ENCODE data around the gene ESAM. TPM values are rescaled to one million over a fixed set of nuclear protein-coding genes. Genes with fewer than 3 reads are reported as not detected.

Gene ESAM
- total and polyA plus RNA-seq, 10 of the 15 experiments (the other 5 are each of a cell fraction or from before 2014, with no cell fraction given): 2.7 to 43.6 (median 19.5) TPM

GRCh38 chr11:124807660-124808270 is 45.7 kb upstream of the ESAM start:
- intact Hi-C loops (cut with micrococcal nuclease; ENCODE audit: unreplicated experiment): no loop called here
- in situ Hi-C loops (cut with MboI): no loop called here
- H3K9ac ChIP-seq (ENCODE audit: control insufficient read depth, insufficient read depth, low read length): no peak overlapping the region
- H3K9me3 ChIP-seq (replicated peaks; ENCODE audit: control insufficient read depth, insufficient read depth, low read length): no peaks in the 10 kb centered on the region
- 48% methylated on average over 6 of the region's 6 CpGs for WGBS (ENCODE audit: insufficient coverage, insufficient replicate concordance, low lambda C conversion rate, missing lambda C conversion rate)
- BruUV-seq (replicated peaks): no TSS peak
- SMC1A ChIA-PET (ENCODE audit: uncharacterized antibody, unreplicated experiment): no interaction called here
- peaks cover 0 to 1% of the 10 kb centered on the region in 2 experiments; a peak in 2 of 4 replicates for H3K27me3 ChIP-seq (replicated peaks in 1 of 2; ENCODE audit: control insufficient read depth in 2 of 2, insufficient read depth in 2 of 2, low read length in 1 of 2)
- DNase-seq (ENCODE audit: low read depth, low spot score): no peak
- no peak overlapping the region for H3K4me3 ChIP-seq
- no peak overlapping the region for H3K4me2 ChIP-seq (ENCODE audit: control insufficient read depth, insufficient read depth)
- H3K4me1 ChIP-seq (ENCODE audit: control insufficient read depth, insufficient read depth, low read length): no peaks in the 10 kb centered on the region
- CTCF ChIA-PET: interaction anchor here (1.4 to 1.5 kb wide), 2 partner anchors 29 to 59 kb away, joined by 3 to 5 read pairs; no protein-coding TSS in a partner anchor
- TF ChIP-seq ZNF274 (IDR thresholded peaks at IDR 0.05; ENCODE audit: insufficient read depth, insufficient read length) (no peak), TAF1 (IDR thresholded peaks at IDR 0.05; ENCODE audit: borderline replicate concordance, low read depth, low read length) (no peak), MEF2A (IDR thresholded peaks at IDR 0.05; ENCODE audit: insufficient read depth, low read depth, low read length) (no peak), ZNF24 (IDR thresholded peaks at IDR 0.05) (no peak), KLF5 (IDR thresholded peaks at IDR 0.05; ENCODE audit: partially characterized antibody) (no peak), EZH2 (IDR thresholded peaks at IDR 0.05; ENCODE audit: borderline replicate concordance, control insufficient read depth, low read depth, low read length) (no peak), NFIC (IDR thresholded peaks at IDR 0.05; ENCODE audit: low read depth, low read length) (no peak), POLR2AphosphoS5 (IDR thresholded peaks at IDR 0.05; ENCODE audit: low read length) (no peak), EP300 (IDR thresholded peaks at IDR 0.05; ENCODE audit: borderline replicate concordance in 1 of 2, control insufficient read depth in 1 of 2, low read depth in 2 of 2, low read length in 2 of 2) (no peak), CBX3 (IDR thresholded peaks at IDR 0.05; ENCODE audit: borderline replicate concordance, low read depth) (no peak), NR2C1 (IDR thresholded peaks at IDR 0.05) (no peak)
- no peaks in the 10 kb centered on the region for H3K79me2 ChIP-seq (ENCODE audit: control insufficient read depth, insufficient read depth, low read length)
- no peaks in the 10 kb centered on the region for H4K20me1 ChIP-seq (ENCODE audit: control insufficient read depth, insufficient read depth)
- H3K36me3 ChIP-seq (ENCODE audit: control insufficient read depth in 2 of 2, insufficient read depth in 2 of 2, low read length in 1 of 2): no peaks in the 10 kb centered on the region
- RAD21 ChIA-PET (ENCODE audit: unreplicated experiment): interaction anchor here (0.8 kb wide), 1 partner anchor 44 kb away, joined by 4 read pairs; no protein-coding TSS in a partner anchor
- POLR2A ChIA-PET: no interaction called here
- H2AFZ ChIP-seq (ENCODE audit: control insufficient read depth, low read depth, low read length): no peak overlapping the region
- ATAC-seq: no peak
- FAIRE-seq: no peak
- no peak overlapping the region for H3K27ac ChIP-seq (ENCODE audit: control insufficient read depth, insufficient read depth)

Measured in GM12878 (cell line).